Duodenal mucosa (tissue), 2 donors: Measurements from ENCODE around the gene MIF.
A peak's percentile ranks its signal among the peaks of the same experiment; 100 is the strongest.

Source experiments
- H3K27ac ChIP-seq: one replicate; pipeline ENCODE4 v1.7.0; 2013; ENCODE audit warnings: low read depth, low read length
- H3K27me3 ChIP-seq, 2 donors: one replicate each; pipeline ENCODE4 v1.7.0; 2013; ENCODE audit warnings: low read length in 2 of 2, control low read depth in 1 of 2; ENCODE audit not compliant: insufficient read depth in 2 of 2, control insufficient read depth in 1 of 2
- H3K36me3 ChIP-seq, 2 donors: one replicate each; pipeline ENCODE4 v1.7.0; 2013; ENCODE audit warnings: low read length in 2 of 2, control low read depth in 1 of 2; ENCODE audit not compliant: insufficient read depth in 2 of 2, control insufficient read depth in 1 of 2
- H3K4me1 ChIP-seq, 2 donors: one replicate each; pipeline ENCODE4 v1.7.0; 2013; ENCODE audit warnings: low read length in 2 of 2, control low read depth in 1 of 2; ENCODE audit not compliant: insufficient read depth in 2 of 2, control insufficient read depth in 1 of 2
- H3K4me3 ChIP-seq, 2 donors: one replicate each; pipeline ENCODE4 v1.7.0; 2013; ENCODE audit warnings: low read length in 2 of 2, low read depth in 1 of 2
- H3K9ac ChIP-seq, 2 donors: one replicate each; pipeline ENCODE4 v1.7.0; 2013; ENCODE audit warnings: low read length in 2 of 2, low read depth in 1 of 2
- H3K9me3 ChIP-seq, 2 donors: one replicate each; pipeline ENCODE4 v1.7.0; 2013; ENCODE audit warnings: low read length in 2 of 2, control low read depth in 1 of 2; ENCODE audit not compliant: control insufficient read depth in 1 of 2

MIF gene

GRCh38 chr22:23893945-23894709 lies at the start of gene MIF:
MIF (plus strand) TSS chr22:23894383; CDS start chr22:23894475, 92 bp downstream.
- Histone ChIP-seq H3K27ac (peak within 1 kb of the TSS; percentile 99), H3K4me1 (peaks cover 16 to 26% of the 10 kb centered on the region in 2 donors), H3K9me3 (no peaks in the 10 kb centered on the region), H3K9ac (peak within 1 kb of the TSS; percentile 84 to 88), H3K4me3 (peak within 1 kb of the TSS; percentile 83 to 88), H3K36me3 (peaks cover 0 to 20% of the 10 kb centered on the region in 2 donors), H3K27me3 (no peaks in the 10 kb centered on the region)

GRCh38 chr22:23844739-23845202 lies 49.4 kb upstream of the MIF start:
- Histone ChIP-seq H3K4me3 (no peak overlapping the region), H3K36me3 (no peaks in the 10 kb centered on the region), H3K9me3 (no peaks in the 10 kb centered on the region), H3K27me3 (no peaks in the 10 kb centered on the region), H3K4me1 (peaks cover 11 to 40% of the 10 kb centered on the region in 2 donors), H3K9ac (no peak overlapping the region), H3K27ac (peak overlapping the region; percentile 44)

- Histone ChIP-seq H3K27ac (peak overlapping the region; percentile 44), H3K27me3 (no peaks in the 10 kb centered on the region), H3K9ac (peak overlapping the region in 1 of 2 donors; percentile 25)
Measured at GRCh38 chr22:23845265-23846080, 48.7 kb upstream of the MIF start.

GRCh38 chr22:23846081-23846469 lies 48.1 kb upstream of the MIF start:
- no peaks in the 10 kb centered on the region for H3K36me3 ChIP-seq
- peaks cover 11 to 45% of the 10 kb centered on the region in 2 donors for H3K4me1 ChIP-seq
- H3K27ac ChIP-seq: no peak overlapping the region
- no peaks in the 10 kb centered on the region for H3K27me3 ChIP-seq
- no peak overlapping the region for H3K4me3 ChIP-seq
- no peak overlapping the region for H3K9ac ChIP-seq
- H3K9me3 ChIP-seq: no peaks in the 10 kb centered on the region

More at GRCh38 chr22:23845265-23846080, 48.7 kb upstream of the MIF start:
- no peak overlapping the region for H3K4me3 ChIP-seq
- H3K36me3 ChIP-seq: no peaks in the 10 kb centered on the region
- no peaks in the 10 kb centered on the region for H3K9me3 ChIP-seq
- peaks cover 11 to 45% of the 10 kb centered on the region in 2 donors for H3K4me1 ChIP-seq

- Histone ChIP-seq H3K27me3 (no peaks in the 10 kb centered on the region), H3K4me1 (peaks cover 11 to 45% of the 10 kb centered on the region in 2 donors), H3K9me3 (no peaks in the 10 kb centered on the region), H3K36me3 (no peaks in the 10 kb centered on the region), H3K9ac (no peak overlapping the region), H3K27ac (no peak overlapping the region), H3K4me3 (no peak overlapping the region)
Measured at GRCh38 chr22:23847310-23847920, 46.8 kb upstream of the MIF start.

GRCh38 chr22:23847991-23848864 lies 46.0 kb upstream of the MIF start:
- H3K9ac ChIP-seq: no peak overlapping the region
- no peak overlapping the region for H3K4me3 ChIP-seq
- no peaks in the 10 kb centered on the region for H3K27me3 ChIP-seq
- H3K9me3 ChIP-seq: no peaks in the 10 kb centered on the region
- H3K27ac ChIP-seq: no peak overlapping the region
- peaks cover 11 to 41% of the 10 kb centered on the region in 2 donors for H3K4me1 ChIP-seq
- H3K36me3 ChIP-seq: no peaks in the 10 kb centered on the region

- Histone ChIP-seq H3K36me3 (no peaks in the 10 kb centered on the region), H3K27me3 (no peaks in the 10 kb centered on the region), H3K4me1 (peaks cover 11 to 39% of the 10 kb centered on the region in 2 donors), H3K9me3 (no peaks in the 10 kb centered on the region), H3K4me3 (no peak overlapping the region), H3K9ac (no peak overlapping the region), H3K27ac (no peak overlapping the region)
Measured at GRCh38 chr22:23849009-23850006, 44.9 kb upstream of the MIF start.

- Histone ChIP-seq H3K4me1 (peaks cover 5 to 30% of the 10 kb centered on the region in 2 donors), H3K27me3 (no peaks in the 10 kb centered on the region), H3K9ac (no peak overlapping the region), H3K27ac (no peak overlapping the region), H3K4me3 (peak overlapping the region in 1 of 2 donors; percentile 16), H3K9me3 (no peaks in the 10 kb centered on the region), H3K36me3 (no peaks in the 10 kb centered on the region)
Measured at GRCh38 chr22:23850136-23850611, 44.0 kb upstream of the MIF start.
